GM21526 (cell line): Measurements from ENCODE around the gene PTGDS.
A peak's percentile ranks its signal among the peaks of the same experiment; 100 is the strongest.
"Not testable (repeated sequence)": the region's sequence is repeated elsewhere in the genome, so short reads cannot be mapped to it uniquely, and the experiment has no call there.

Experiments used
- ATAC-seq: cut with Tn5 transposase; IDR thresholded peaks from one replicate; pipeline ENCODE4 v1.9.1; 2021; ENCODE audit warnings: moderate library complexity; ENCODE audit not compliant: unreplicated experiment, low FRiP score

Gene PTGDS

DNA sequence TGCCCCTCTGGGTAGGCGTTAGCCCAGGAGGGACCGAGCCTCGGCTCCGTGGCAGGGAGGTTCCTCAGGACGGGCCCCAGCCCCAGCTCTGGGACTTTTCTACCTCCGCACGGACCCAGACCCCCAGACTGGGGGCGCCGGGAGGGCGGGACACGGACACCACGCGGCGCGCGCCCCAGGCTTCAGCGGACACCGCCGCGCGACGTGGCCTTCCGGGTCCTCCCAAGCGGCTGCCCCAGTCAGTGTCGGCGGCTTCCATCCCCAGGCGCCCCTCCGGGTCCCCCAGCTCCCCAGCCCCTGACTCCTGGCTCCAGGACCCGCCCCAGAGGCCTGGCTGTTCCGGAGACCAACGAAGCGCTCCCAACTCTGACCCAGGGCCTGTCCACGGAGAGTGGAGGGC, 8.5 kb downstream of the PTGDS start:
- no peak for ATAC-seq

DNA sequence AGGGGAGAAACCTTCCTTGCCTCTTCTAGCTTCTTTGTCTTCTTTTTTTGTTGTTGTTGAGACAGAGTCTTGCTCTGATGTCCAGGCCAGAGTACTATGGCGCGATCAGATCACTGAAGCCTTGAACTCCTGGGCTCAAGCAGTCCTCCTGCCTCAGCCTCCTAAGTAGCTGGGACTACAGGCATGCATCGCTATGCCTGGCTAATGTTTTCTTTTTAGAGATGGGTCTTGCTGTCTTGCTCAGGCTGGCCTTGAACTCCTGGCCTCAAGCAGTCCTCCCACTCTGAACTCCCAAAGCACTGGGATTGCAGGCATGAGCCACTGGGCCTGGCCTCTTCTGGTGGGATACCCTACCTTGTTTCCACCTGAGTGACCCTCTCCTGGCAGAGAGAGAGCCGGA, 11.6 kb downstream of the PTGDS start:
- no peak for ATAC-seq

DNA sequence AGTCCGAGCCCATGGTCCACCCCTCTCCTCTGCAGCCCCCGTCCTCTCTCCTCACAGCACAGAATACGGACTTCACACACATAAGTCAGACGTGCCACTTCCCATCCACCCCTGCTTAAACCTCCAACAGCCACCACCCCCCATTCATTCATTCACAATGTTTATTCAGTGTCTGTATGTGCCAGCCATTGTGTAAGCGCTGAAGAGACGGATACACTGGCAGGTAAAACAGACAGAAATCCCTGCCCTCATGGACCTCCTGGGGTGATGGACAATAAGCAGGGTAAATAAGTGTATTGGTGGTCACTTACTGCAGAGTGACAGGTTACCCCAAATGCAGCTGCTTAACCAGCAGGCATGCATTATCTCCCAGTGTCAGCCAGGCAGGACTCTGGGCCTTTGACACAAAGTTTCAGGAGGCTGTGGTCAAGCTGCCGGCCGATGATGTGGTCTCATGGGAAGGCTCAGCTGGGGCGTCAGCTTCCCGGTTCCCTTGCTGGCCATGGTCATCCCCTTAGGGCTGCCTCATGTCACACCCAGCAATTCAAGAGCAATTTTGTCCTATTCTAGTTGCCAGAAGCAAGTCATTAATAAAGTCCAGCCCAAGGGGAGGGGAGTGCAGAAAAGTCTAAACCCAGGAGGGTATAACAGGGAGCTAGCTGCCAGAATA, 13.1 kb downstream of the PTGDS start:
- no peak for ATAC-seq

DNA sequence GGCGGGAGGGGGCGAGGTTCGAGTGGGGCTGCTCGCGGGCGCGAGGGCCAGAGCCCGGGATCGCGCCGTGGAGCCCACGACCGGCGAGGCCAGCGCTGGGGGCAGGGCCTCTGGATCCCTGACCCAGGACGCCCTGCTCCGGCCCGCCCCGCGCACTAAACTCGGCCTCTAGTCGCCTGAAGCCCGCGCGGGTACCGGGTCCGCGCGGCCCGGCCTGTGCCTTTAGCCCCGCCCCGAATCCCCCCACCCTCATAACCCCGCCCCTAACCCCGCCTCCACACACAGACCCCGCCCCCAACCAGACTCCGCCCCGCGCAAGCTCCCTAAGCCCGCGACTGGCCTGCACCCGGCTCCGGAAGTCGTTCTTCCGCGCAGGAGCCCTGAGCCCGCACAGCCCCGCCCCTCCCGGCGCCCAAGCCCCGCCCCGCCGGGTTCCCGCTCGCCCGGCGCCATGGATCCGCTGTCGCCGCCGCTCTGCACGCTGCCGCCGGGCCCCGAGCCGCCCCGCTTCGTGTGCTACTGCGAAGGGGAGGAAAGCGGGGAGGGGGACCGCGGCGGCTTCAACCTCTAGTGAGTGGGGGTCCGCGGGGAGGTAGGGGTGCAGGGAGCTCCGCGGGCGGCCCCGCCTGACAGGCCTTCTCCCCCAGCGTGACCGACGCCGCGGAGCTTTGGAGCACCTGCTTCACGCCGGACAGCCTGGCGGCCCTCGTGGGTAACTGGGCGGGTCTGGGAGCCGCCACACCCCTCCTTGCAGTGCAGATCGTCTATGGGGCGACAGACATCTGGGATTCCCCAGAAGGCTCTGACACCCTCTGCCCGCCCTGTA, 14.9 kb downstream of the PTGDS start, which contains the start of gene PAXX:
Gene PAXX (plus strand): TSS at position 430 of the 826 bp plus-strand sequence. CDS start 22 bp downstream, at position 452.
- ATAC-seq, result peak; percentile 73

DNA sequence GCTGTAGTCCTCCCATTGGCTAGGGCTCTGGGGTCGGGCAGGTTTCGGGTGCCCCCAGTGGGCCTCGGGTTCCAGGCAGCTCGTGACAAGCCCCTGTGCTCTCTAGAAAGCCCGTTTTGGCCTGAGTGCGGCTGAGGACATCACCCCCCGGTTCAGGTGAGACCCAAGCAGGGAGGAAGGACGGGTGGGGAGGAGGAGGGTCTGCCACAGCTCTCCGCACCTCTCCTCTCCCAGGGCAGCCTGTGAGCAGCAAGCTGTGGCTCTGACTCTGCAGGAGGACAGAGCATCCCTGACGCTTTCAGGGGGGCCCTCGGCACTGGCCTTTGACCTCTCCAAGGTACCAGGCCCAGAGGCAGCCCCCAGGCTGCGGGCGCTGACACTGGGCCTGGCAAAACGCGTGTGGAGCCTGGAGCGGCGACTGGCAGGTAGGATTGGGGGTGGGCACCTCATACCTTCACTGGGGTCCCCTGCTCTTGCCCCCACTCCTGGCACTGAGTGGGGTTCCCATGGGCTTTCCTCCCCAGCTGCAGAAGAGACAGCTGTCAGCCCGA, 15.6 kb downstream of the PTGDS start:
- no peak for ATAC-seq

DNA sequence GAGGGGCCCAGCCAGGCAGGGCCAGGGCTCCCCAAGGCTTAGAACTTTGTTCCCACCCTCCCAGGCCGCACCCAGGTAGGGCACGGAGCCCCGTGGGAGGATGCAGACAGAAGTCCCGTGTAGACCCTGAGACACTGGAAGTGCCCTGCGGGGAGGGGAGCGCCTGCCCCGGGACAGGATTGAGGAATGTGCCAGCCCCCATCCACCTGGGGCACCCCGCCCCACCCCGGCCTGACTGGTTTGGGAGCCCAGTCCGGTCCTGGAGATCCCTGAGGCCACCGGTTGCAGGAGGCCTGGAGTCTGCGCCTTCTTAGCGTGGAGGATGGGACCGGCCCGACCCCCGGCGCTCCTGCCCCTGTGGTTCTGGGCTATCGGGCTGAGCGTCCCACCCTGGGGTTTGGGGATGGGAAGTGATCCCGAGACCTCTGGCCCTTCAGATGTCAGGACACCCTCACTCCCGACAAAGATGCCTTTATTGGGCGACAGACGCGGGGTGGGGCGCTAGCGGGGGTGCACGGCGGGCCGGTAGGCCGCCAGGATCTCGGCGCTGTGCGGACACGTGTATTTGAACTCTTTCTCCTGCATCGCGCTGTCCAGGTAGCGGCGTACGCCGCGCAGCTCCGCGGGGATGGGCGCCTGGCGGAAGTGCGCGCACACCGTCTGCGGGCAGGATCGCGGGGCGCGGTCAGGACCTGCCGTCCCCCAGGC, 17.0 kb downstream of the PTGDS start:
- ATAC-seq, result no peak

DNA sequence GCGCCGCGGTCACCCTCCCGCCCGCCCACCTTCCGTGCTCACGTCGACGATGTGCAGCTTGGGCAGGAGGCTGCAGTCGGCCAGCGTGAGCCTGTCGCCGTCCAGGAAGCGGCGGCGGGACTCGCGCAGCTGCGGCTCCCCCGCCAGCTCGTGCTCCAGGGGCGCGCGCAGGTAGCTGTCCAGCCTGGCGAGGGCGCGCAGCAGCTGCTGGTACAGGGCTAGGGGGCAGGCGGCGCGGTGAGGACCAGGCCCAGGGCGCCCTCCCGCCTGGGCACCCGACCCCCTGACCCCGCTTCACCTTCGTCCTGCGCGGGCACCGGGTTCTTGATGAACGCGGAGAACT, 17.6 kb downstream of the PTGDS start:
- ATAC-seq, result no peak

DNA sequence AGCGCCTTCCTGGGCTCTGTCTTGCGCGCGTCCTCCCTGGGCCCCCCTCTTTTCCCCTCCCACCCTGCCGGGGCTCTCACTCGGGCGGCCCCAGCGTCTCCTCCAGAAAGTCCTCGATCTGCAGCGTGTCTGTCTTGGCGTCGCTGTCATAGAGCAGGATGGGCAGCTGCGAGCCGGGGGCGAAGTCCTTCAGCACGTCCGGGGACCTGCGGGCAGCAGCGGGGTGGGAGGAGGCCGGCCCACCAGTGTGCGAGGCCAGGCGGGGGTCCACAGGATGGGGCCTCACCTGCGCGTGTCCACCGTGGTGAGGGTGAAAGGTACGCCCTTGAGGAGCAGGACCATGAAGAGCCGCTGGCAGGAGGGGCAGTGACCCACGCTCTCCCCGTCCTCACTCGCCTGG, 18.1 kb downstream of the PTGDS start:
- ATAC-seq, result no peak

DNA sequence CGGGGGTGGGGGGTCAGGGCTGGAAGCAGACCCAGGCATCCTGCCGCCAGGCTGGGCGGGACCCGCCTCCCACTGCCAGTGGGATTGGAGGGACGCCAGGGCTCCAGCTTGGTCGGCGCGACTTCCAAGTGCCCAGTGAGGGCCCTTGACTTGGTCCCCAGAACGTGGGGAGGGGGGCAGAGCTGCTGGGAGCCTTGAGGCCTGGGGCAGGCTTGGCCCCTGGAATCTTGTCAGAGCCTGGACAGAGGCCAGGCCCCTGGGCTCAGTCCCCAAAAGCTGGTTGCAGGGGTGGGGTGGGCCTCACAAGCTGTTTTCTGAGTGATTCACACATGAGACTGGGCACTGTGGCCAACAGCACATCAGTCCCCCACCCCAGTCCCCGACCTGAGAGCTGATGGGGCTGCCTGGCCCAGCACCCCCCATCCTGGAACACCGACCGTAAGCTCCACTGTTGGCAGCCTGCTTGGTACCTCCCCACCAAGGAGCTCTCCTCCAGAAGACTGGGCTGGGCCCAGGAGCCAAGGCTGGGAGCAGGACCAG, 18.5 kb downstream of the PTGDS start:
- ATAC-seq, result no peak

DNA sequence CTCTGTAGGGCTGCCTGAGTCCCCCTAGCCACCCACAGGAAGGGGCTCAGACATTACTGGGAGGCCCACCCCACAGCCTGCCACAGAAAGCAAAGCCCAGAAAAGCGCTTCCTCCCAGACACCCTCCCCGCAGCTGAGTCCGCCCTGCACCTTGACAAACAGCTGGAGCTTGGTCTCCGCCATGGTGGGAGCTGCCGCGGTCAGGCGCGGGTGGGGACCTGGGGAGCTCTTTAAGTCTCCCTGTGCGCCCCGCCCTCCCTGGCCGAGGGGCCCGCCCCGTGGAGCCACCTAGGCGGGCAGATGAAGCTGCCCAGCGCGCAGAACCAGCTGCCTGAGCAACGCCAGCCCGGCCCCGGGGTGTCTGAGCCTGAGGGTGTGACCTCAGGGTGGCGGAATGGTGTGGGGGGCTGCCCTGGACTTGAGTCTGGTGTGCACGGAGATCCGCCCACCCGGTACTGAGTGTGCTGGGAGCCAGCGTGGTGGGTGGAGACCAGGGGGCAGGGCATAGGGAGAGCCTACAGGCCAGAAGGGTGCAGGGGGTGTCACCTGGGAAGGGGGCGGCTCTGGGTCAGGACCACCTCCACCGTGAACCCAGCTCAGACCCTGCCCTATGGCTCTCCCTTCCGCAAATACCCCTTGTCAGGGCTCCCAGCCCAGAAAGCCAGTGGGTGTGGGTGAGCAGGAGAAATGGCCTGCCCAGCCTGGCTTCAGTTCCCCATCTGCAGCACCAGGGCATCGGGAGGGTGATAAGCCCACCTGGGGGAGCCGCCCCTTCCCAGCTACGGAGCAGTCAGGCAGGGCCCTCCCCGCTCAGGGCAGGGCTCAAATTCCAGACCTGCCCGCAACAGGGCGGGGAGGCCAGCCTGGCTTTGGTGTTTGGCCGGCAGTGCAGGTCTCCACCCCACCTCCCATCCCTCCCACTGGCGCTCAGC, 19.3 kb downstream of the PTGDS start, which contains the start of gene CLIC3:
Gene CLIC3 (minus strand): TSS at position 208 of the 932 bp plus-strand sequence. CDS start 25 bp downstream, at position 183.
- no peak for ATAC-seq

DNA sequence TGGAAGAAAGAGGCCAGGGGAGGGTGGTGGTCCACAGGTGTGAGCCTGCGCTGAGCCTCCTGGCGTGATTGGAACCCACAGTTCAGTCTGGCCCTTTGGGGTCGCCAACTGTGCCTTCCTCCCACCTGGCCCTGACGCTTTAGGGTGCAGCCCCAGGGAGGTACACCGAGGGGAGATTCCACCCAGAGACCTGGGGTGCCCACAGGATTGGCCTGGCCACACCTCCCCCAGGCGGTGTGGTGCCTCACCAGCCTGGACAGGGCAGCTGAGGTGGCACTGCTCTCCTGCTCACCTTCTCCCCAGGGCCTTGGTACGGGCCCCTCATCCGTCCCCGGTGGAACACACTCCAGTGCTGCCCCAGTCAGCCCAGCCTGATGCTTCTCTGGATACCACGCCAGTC, 20.1 kb downstream of the PTGDS start:
- no peak for ATAC-seq

DNA sequence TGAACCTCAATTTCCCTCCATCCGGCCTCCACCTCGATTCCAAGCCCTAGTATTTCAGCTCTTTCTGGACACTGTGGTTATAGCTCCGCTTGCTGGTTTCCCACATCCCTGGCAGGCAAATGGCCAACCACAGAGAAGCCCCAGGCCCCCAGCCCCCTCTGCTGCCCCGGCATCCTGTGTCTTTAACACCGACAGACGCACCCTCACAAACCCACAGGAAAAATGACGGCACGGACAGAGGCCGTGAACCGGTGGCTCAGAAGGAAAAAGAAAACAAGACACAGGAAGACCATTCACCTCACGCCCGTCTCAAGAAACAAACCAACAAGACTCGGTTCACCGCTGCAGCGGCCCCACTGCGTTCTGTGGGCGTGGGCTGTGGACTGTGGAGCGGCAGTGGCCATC, 20.5 kb downstream of the PTGDS start:
- no peak for ATAC-seq

DNA sequence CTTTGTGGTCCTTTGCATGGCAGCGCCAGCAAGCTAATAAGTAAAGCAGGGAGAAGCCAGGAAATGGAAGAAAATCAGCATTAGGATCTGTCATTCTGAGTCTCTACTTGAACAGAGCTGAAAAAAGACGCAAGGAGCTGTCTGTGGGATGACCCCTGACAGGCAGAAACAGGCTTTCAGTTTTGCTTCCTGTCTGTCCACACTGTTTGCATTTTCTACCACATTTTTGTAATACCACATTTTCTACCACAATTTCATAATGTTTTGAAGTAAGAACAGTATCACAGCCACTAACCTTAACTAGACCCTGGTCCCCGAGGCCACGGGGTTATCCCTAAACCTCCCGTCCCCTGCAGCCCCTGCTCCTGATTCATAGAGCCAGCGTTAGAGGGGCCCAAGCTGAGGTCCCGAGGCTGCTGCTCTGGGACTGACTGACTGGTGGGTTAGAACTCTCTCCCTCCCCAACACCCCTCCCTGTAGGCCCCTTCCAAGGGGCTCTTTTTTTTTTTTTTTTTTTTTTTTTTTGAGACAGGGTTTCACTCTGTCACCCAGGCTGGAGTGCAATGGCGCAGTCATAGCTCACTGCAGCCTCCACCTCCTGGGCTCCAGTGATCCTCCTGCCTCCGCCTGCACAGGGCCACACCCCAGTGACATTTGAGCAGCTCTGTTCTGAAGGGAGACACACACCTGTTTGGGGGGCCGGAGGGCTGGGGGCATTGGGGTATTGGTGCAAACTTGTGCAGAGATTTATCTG, 23.1 kb downstream of the PTGDS start:
- ATAC-seq, result no peak

DNA sequence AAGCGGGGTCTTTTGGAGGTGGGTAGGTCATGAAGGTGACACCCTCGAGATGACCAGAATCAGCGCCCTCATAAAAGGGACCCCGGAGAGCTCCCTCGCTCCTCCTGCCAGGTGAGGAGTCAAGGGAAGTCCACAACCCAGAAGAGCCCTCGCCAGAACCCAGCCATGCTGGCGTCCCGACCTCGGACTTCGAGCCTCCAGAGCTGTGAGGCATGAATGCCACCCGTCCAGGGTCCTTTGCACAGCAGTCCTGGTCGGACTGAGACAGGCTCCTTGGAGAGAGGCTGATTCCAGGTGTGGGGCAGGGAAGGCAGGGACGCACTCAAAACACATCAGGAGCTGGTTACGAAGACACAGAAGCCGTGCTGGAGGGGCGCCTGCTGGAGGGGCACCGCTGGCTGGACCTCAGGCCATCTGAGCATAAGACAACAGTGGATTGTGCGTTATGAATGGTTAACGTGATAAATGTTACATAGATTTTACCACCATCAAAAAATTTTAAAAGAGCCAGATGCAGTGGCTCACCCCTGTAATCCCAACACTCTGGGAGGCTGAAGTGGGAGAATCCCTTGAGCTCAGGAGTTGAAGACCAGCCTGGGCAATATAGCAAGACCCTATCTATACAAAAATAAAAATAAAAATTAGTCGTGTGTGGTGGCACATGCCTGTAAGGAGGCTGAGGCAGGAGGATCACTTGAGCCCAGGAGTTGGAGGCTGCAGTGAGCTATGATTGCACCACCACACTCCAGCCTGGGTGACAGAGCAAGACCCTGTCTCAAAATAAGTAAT, 24.7 kb downstream of the PTGDS start:
- ATAC-seq, result no peak

DNA sequence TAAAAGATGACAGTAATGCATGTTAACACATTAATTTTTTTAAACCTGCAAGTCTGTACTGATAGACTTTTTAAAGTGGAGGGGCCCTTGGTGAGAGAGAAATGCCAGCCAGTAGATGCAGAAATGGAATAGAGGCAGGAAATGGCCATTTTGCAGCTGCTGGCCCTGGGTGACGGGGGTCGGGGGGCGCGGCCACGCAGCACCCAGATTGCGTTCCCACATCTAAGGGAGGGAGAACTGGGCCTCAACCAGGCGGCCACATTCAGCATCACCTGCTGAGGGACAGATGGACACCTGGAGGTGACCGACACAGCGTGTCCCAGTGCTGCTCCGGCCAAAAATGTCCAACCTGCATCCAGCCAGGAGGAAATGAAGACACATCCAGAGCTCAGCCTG, 25.3 kb downstream of the PTGDS start:
- ATAC-seq, result no peak

DNA sequence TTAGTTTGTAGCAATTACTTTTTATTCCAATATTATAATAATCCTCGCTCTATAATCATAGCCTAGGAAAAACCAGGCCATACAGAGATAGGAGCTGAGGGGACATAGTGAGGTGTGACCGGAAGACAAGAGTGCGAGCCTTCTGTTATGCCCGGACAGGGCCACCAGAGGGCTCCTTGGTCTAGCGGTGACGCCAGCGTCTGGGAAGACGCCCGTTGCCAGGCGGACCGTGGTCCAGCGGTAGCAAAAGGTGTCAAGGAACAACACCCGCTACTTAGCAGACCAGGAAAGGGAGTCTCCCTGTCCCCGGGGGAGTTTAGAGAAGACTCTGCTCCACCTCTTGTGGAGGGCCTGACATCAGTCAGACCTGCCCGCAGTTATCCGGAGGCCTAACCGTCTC, 27.0 kb downstream of the PTGDS start:
- ATAC-seq, result not testable (repeated sequence)

DNA sequence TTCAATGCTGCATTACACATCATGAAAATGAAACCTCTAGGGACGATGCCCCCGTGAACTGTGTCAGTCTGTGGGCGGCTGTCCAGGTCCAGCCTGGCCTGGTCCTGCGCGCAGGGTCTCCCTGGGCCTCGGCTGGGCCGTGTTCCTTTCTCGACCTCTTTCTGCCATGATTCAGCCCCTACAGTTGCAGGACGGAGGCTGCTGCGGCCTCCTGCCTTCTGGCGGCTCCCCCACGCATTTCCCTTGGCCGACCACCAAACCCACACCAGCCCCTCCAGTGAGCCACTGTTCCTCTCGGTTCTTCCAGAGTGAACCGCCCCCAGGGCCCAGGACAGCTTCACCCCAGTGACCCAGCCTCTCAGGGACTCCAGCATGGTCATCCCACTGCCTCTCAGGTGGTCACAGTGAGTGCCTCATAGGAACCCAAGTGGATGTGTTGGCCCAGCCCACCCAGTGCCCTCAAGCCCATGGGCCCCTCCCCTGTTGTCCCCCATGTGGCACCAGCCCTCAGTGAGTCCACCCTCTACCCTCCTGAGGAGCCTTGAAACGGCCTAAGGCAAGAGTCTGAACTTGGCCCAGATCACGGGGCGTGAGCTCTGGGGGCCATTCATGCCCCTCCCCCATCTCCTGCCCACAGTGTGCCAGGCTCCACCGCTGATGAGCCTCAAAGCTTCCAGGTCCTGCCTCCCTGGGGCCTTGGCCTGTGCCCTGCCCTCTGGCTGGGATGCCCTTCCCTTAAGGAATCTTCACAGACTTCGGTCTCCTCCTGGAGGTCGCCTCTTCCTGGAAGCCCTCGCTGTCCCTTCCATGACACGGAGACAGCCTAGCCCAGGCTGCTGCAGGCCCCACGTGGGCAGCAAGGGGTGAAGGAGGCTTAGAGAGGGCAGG, 29.1 kb downstream of the PTGDS start:
- ATAC-seq, result no peak
